OCI-LY7 (cell line): Measurements from ENCODE around the gene ZCCHC18. TPM values are rescaled to one million over a fixed set of nuclear protein-coding genes. Genes with fewer than 3 reads are reported as not detected.
A peak's percentile ranks its signal among the peaks of the same experiment; 100 is the strongest.

ENCODE experiments used
- BruUV-seq: library from RNA; stranded (reverse); fragments of 400-500 nt; replicated peaks from 2 replicates; lab custom pipeline; 2021; lab: Mats Ljungman, UMichigan
- CTCF ChIA-PET: fragments of 300-600 bp; sonication (Branson Sonifier 250); formaldehyde crosslinking; loops from one replicate; lab custom pipeline; 2022; ENCODE audit warnings: antibody characterized with exemption; ENCODE audit not compliant: unreplicated experiment; lab: Charles Lee
- POLR2A ChIA-PET: fragments of 300-600 bp; sonication (Branson Sonifier 250); formaldehyde crosslinking; loops from one replicate; lab custom pipeline; 2022; ENCODE audit warnings: antibody characterized with exemption; lab: Charles Lee
- DNase-seq: peaks from one replicate; pipeline ENCODE4 v3.0.0-alpha.2; 2015; ENCODE audit warnings: low spot score
- H2AFZ ChIP-seq: fragments of 200-600 bp; sonication (generic), shearing (Covaris generic); 2 replicates; pipeline ENCODE4 v1.6.1; 2014; ENCODE audit warnings: mild to moderate bottlenecking, antibody characterized with exemption, low read length, moderate library complexity
- H3K27ac ChIP-seq: fragments of 200-600 bp; sonication (generic); 2 replicates; pipeline ENCODE4 v1.5.1; 2014; ENCODE audit warnings: mixed run types, low read depth, mild to moderate bottlenecking, moderate library complexity, low read length, inconsistent platforms; ENCODE audit not compliant: poor library complexity, severe bottlenecking
- H3K36me3 ChIP-seq: fragments of 200-600 bp; sonication (generic); 2 replicates; pipeline ENCODE4 v1.6.1; 2014; ENCODE audit warnings: mild to moderate bottlenecking, antibody characterized with exemption, low read length, moderate library complexity, mixed read lengths; ENCODE audit not compliant: insufficient read depth
- H3K4me1 ChIP-seq: fragments of 200-600 bp; sonication (generic); 2 replicates; pipeline ENCODE4 v1.5.1; 2014; ENCODE audit warnings: mild to moderate bottlenecking, low read length; ENCODE audit not compliant: insufficient read depth, poor library complexity, severe bottlenecking
- H3K4me2 ChIP-seq: fragments of 200-600 bp; sonication (generic); 2 replicates; pipeline ENCODE4 v1.6.1; 2014; ENCODE audit warnings: mild to moderate bottlenecking, low read length
- H3K4me3 ChIP-seq: fragments of 200-600 bp; sonication (generic); 2 replicates; pipeline ENCODE4 v1.5.1; 2014; ENCODE audit warnings: mild to moderate bottlenecking, low read depth, low read length; ENCODE audit not compliant: poor library complexity, severe bottlenecking
- H3K79me2 ChIP-seq: fragments of 200-600 bp; sonication (generic); 2 replicates; pipeline ENCODE4 v1.6.1; 2016; ENCODE audit warnings: low read depth, mild to moderate bottlenecking, low read length, moderate library complexity, mixed read lengths; ENCODE audit not compliant: insufficient read depth
- H3K9me2 ChIP-seq: fragments of 200-600 bp; sonication (generic); 2 replicates; pipeline ENCODE4 v1.6.1; 2016; ENCODE audit warnings: mild to moderate bottlenecking, low read length, mixed read lengths; ENCODE audit not compliant: insufficient read depth
- H3K9me3 ChIP-seq: fragments of 200-600 bp; sonication (generic); 2 replicates; pipeline ENCODE4 v1.6.1; 2014; ENCODE audit warnings: mild to moderate bottlenecking, mixed run types, low read length, mixed read lengths
- H4K20me1 ChIP-seq: fragments of 200-600 bp; sonication (generic); 2 replicates; pipeline ENCODE4 v1.6.1; 2014; ENCODE audit warnings: mild to moderate bottlenecking, antibody characterized with exemption, low read length, moderate library complexity, mixed read lengths; ENCODE audit not compliant: insufficient read depth
- EZH2phosphoT487 ChIP-seq: fragments of 200-600 bp; sonication (generic); IDR thresholded peaks from 2 replicates; pipeline ENCODE4 v1.6.1; 2018; ENCODE audit warnings: low read depth, borderline replicate concordance, mild to moderate bottlenecking, mixed run types, antibody characterized with exemption, low read length, moderate library complexity, mixed read lengths
- intact Hi-C: fragments of 100-400 bp; cut with micrococcal nuclease; formaldehyde crosslinking; loops from one replicate; pipeline ENCODE4 v1.10.0; 2022; ENCODE audit not compliant: unreplicated experiment
- total RNA-seq, 2 experiments: library from RNA; depleted of rRNA in 1 of 2; stranded (reverse); fragments of >200 nt in 1 of 2; shearing (Covaris generic) in 1 of 2; gene quantifications; 2 replicates each; pipeline ENCODE4 v1.2.3, GENCODE V29; 2014 to 2022
- TF ChIP-seq, protein P1 (sequence below): fragments of 200-600 bp; sonication (generic); conservative IDR thresholded peaks from 2 replicates; pipeline ENCODE4 v1.5.1; 2014; ENCODE audit warnings: mild to moderate bottlenecking, antibody characterized with exemption, low read length, moderate library complexity, mixed read lengths

ZCCHC18 gene
- total RNA-seq, 2 experiments from 2014 or later, result 4.5 to 12.1 TPM

DNA sequence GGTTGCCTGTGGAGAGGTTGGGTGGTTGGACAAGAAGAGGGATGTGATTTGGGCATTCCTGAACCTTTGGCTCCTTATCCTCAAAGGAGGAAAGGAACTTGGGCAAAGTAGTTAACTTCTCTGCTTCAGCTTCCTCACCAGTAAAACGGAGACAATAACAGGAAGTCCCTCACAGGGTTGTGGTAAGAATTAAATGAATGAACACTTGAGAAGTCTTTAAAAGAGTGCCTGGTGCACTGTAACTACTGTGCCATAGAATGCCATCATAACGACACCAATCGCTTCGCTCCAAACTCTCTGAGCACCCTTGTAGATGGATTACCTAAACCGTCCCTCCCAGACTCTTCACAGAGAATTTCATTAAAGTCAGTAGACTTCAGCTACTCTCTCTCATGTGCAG lies 10.5 kb downstream of the ZCCHC18 start:
- no peaks in the 10 kb centered on the region for H3K9me3 ChIP-seq
- DNase-seq, result peak; percentile 51
- peaks cover 36% of the 10 kb centered on the region for H3K4me1 ChIP-seq
- no peaks in the 10 kb centered on the region for H3K9me2 ChIP-seq
- intact Hi-C loops, result no loop called here
- H3K79me2 ChIP-seq, result no peaks in the 10 kb centered on the region
- no TSS peak for BruUV-seq
- peak overlapping the region; percentile 55 for H3K4me2 ChIP-seq
- H4K20me1 ChIP-seq, result no peaks in the 10 kb centered on the region
- POLR2A ChIA-PET, result interaction anchor here (0.6 kb wide), 1 partner anchor 52 kb away, joined by 5 read pairs; no protein-coding TSS in a partner anchor
- no peak overlapping the region for H3K4me3 ChIP-seq
- H2AFZ ChIP-seq, result peak overlapping the region; percentile 45
- no peaks in the 10 kb centered on the region for H3K36me3 ChIP-seq
- CTCF ChIA-PET, result no interaction called here
- TF ChIP-seq, protein P1, sequence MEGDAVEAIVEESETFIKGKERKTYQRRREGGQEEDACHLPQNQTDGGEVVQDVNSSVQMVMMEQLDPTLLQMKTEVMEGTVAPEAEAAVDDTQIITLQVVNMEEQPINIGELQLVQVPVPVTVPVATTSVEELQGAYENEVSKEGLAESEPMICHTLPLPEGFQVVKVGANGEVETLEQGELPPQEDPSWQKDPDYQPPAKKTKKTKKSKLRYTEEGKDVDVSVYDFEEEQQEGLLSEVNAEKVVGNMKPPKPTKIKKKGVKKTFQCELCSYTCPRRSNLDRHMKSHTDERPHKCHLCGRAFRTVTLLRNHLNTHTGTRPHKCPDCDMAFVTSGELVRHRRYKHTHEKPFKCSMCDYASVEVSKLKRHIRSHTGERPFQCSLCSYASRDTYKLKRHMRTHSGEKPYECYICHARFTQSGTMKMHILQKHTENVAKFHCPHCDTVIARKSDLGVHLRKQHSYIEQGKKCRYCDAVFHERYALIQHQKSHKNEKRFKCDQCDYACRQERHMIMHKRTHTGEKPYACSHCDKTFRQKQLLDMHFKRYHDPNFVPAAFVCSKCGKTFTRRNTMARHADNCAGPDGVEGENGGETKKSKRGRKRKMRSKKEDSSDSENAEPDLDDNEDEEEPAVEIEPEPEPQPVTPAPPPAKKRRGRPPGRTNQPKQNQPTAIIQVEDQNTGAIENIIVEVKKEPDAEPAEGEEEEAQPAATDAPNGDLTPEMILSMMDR, result no peak
- no peak for TF ChIP-seq EZH2phosphoT487
- H3K27ac ChIP-seq, result peak overlapping the region; percentile 65

DNA sequence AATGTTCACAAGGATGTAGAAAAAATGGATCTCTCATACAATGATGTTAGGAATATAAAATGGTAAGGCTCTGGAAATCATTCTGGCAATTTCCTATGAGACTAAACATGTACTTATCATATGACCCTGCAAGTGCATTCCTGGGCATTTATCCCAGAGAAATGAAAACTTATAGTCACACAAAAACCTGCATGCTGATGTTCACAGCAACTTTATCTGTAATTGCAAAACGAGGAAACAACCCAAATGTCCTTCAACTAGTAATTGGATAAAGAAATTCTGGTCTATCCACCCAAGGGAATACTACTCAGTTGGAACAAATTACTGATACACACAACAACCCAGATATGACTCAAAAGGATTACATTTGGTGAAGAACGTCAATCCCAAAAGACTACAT lies 14.5 kb downstream of the ZCCHC18 start:
- ChIA-PET POLR2A (no interaction called here), CTCF (no interaction called here)
- Histone ChIP-seq H3K36me3 (no peaks in the 10 kb centered on the region), H4K20me1 (no peaks in the 10 kb centered on the region), H3K9me2 (no peaks in the 10 kb centered on the region), H3K27ac (no peak overlapping the region), H3K4me2 (0 out of 2 replicates have a peak overlapping the region, but pooled peaks have one; percentile 1), H3K79me2 (no peaks in the 10 kb centered on the region), H3K4me1 (peaks cover 28% of the 10 kb centered on the region), H3K4me3 (no peak overlapping the region), H2AFZ (no peak overlapping the region), H3K9me3 (no peaks in the 10 kb centered on the region)
- TF ChIP-seq, protein P1, result no peak
- no peak for TF ChIP-seq EZH2phosphoT487
- no peak for DNase-seq
- BruUV-seq, result no TSS peak
- intact Hi-C loops, result no loop called here

DNA sequence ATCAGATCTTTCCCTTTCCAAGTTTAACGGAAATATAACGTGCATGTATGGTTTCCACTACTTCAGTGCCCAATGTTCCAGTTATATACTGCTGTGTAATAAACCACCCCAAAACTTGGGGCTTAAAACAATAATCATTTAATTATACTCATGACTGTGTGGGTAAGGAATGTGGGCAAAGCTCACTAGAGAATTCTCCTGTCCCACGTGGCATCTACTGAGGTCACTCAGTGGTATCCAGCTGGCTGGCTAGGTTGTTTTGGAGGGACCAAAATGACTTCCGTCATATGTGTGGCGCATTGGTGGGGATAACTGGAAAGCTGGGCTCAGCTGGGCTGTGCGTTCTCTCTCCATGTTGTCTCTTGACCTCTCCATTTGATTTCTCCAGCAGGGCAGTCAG lies 18.5 kb downstream of the ZCCHC18 start:
- CTCF ChIA-PET, result no interaction called here
- no peaks in the 10 kb centered on the region for H3K9me2 ChIP-seq
- POLR2A ChIA-PET, result no interaction called here
- H3K4me1 ChIP-seq, result peaks cover 13% of the 10 kb centered on the region
- no peaks in the 10 kb centered on the region for H4K20me1 ChIP-seq
- H3K4me2 ChIP-seq, result no peak overlapping the region
- H3K36me3 ChIP-seq, result no peaks in the 10 kb centered on the region
- H3K27ac ChIP-seq, result no peak overlapping the region
- intact Hi-C loops, result no loop called here
- no peak overlapping the region for H3K4me3 ChIP-seq
- H3K9me3 ChIP-seq, result no peaks in the 10 kb centered on the region
- TF ChIP-seq, protein P1, result no peak
- no peak for TF ChIP-seq EZH2phosphoT487
- no TSS peak for BruUV-seq
- no peaks in the 10 kb centered on the region for H3K79me2 ChIP-seq
- no peak for DNase-seq
- no peak overlapping the region for H2AFZ ChIP-seq
